Ectodermal cell (in vitro differentiated cells): ENCODE measurements around the gene ROR1.

Source experiments
- H3K27ac ChIP-seq: 2 replicates; pipeline ENCODE4 v1.7.0; 2013; ENCODE audit warnings: mild to moderate bottlenecking, low read depth, low read length; ENCODE audit not compliant: insufficient read depth, poor library complexity, severe bottlenecking
- H3K27me3 ChIP-seq: 2 replicates; pipeline ENCODE4 v1.7.0; 2013; ENCODE audit warnings: mild to moderate bottlenecking, low read length; ENCODE audit not compliant: insufficient read depth, control insufficient read depth, poor library complexity, severe bottlenecking
- H3K36me3 ChIP-seq: one replicate; pipeline ENCODE4 v1.7.0; 2013; ENCODE audit warnings: low read length; ENCODE audit not compliant: control insufficient read depth, insufficient read depth
- H3K4me1 ChIP-seq: one replicate; pipeline ENCODE4 v1.7.0; 2013; ENCODE audit warnings: low read length; ENCODE audit not compliant: control insufficient read depth, insufficient read depth
- H3K4me3 ChIP-seq: 2 replicates; pipeline ENCODE4 v1.7.0; 2013; ENCODE audit warnings: low read depth, low read length, control low read depth; ENCODE audit not compliant: insufficient read depth
- H3K9me3 ChIP-seq: 2 replicates; pipeline ENCODE4 v1.7.0; 2013; ENCODE audit warnings: mild to moderate bottlenecking, low read length, moderate library complexity; ENCODE audit not compliant: control insufficient read depth
- WGBS, 2 experiments: methylation state at CpG; one replicate each; pipeline ENCODE4 v1.1.7; 2013; ENCODE audit warnings: missing lambda C conversion rate in 2 of 2; 5-methylcytosine and 5-hydroxymethylcytosine counted together

ROR1 gene

DNA sequence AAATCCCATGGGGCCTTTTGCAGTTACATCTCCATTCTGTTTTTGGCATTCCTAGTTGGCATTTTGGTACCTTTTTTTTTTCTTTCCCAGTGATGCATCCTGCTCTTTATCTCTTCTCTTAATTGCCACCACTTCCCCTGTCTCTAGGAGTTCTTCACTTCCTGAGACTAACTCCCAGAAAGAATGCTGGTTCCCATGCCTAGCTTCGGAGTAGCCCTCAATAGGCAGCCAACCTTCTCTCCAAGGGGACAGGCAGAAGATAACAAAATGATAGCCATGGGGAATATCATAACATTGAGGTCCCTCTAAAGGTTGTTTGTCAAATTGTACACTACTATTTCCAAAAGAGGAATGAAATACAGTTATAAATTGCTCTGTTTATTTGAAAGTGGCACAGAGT is 279.0 kb downstream of the ROR1 start:
- H3K36me3 ChIP-seq, result no peaks in the 10 kb centered on the region
- H3K27me3 ChIP-seq, result no peaks in the 10 kb centered on the region
- H3K9me3 ChIP-seq, result no peaks in the 10 kb centered on the region
- H3K4me1 ChIP-seq, result no peaks in the 10 kb centered on the region
- 82 to 100% methylated on average over 1 of the region's 1 CpG for WGBS, 2 experiments
- no peak overlapping the region for H3K27ac ChIP-seq
- H3K4me3 ChIP-seq, result no peak overlapping the region

DNA sequence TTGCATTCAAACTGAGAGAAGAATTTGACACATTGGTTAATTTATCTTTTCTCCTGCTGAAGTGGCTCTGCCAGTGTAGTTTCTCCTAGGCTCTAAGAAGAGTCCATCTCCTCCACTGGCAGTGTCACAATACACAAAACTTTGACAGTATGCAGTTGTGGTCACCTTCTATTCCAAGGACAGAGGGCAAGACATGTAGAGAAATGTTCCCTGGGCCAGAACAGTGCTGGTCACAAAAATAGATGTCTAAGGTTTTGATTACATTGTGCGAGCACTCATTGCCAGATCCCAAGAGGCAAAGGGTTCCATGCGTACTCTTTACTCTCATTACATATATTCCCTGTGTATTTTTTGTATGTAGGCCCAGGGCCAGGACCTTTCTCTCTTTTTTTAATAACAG is 281.5 kb downstream of the ROR1 start:
- H3K4me3 ChIP-seq, result no peak overlapping the region
- no peaks in the 10 kb centered on the region for H3K9me3 ChIP-seq
- H3K36me3 ChIP-seq, result no peaks in the 10 kb centered on the region
- no peaks in the 10 kb centered on the region for H3K27me3 ChIP-seq
- no peak overlapping the region for H3K27ac ChIP-seq
- H3K4me1 ChIP-seq, result no peaks in the 10 kb centered on the region
- 85 to 98% methylated on average over 2 of the region's 2 CpGs for WGBS, 2 experiments

DNA sequence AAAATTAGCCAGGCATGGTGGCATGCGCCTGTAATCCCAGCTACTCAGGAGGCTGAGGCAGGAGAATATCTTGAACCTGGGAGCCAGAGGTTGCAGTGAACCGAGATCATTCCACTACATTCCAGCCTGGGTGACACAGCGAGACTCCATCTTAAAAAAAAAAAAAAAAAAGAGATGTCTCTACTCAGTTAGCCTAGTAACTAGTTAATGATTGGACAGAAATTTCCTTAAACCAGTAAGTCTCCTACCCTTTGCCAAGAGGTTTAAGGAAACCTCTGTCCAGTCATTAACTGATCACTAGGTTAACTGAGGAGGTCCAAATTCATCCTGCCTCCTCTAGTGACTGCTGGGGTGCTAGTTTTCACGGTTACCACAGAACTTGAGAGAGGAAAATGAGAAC is 285.7 kb downstream of the ROR1 start:
- no peak overlapping the region for H3K4me3 ChIP-seq
- 93 to 94% methylated on average over 4 of the region's 4 CpGs for WGBS, 2 experiments
- H3K4me1 ChIP-seq, result no peaks in the 10 kb centered on the region
- no peaks in the 10 kb centered on the region for H3K27me3 ChIP-seq
- H3K36me3 ChIP-seq, result no peaks in the 10 kb centered on the region
- H3K9me3 ChIP-seq, result no peaks in the 10 kb centered on the region
- no peak overlapping the region for H3K27ac ChIP-seq

DNA sequence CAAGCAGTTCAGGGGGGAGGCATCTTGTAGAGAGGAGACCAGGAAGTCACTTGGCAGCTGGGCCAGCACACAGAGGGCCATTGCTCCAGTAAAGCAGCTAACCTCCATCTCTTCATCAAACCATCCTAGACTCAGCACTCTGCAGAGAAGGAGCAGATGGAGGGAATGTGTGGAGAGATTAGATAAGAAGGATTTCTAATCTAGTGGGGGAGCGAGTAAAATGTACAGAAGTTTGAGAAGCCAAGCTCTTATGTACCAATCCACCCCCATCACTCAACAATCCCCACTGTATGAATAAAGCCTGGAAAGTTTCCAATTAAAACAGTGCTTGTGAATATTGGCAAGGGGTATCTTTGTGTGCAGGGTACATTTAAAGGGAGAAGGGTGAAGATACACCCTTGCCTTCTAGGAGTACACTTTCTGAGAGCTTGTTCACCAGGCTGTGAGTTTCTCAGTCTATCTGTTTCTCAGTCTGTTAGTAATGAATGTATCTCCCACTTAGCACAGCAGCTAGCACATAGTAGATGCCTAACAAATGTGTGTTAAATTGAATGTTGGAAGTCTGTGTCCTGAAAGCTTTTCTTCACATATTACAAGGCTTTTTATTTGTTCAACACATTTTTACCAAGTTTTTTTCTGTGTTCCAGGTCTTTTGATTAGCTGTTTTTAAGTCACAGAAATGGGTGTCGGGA is 286.9 kb downstream of the ROR1 start:
- 88 to 100% methylated on average over 1 of the region's 2 CpGs for WGBS, 2 experiments
- H3K27me3 ChIP-seq, result no peaks in the 10 kb centered on the region
- H3K27ac ChIP-seq, result no peak overlapping the region
- no peaks in the 10 kb centered on the region for H3K9me3 ChIP-seq
- H3K36me3 ChIP-seq, result no peaks in the 10 kb centered on the region
- H3K4me1 ChIP-seq, result no peaks in the 10 kb centered on the region
- no peak overlapping the region for H3K4me3 ChIP-seq

DNA sequence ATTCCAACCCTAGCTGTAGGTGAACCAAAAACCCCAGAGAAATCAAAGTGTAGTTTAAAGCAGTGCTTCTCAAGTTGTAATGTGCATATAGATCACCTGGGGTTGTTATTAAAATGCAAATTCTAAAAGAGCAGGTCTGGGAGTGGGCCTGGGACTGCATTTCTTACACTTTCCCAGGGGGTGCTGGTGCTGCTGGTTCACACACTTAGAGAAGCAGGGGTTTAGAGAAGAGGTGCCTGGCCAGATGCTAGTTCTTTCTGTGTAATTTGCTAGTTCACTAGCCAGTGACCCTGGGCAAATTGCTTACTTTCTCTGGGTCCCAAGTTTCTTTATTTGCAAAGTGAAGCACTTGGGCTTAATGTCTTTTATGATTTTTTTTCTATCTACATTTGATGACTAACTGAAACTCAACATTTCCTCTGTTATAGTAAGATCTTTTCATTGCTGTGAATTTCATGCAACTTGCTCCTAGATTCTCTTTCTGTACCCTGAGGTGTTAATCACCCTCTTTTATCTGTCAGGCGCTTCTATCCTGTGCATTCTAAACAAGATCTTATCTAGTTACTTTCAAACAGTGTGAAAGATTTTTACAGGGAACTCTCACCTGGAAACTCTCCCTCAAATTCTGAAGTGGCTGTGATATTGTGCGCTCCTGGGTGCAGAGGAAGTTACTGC is 287.8 kb downstream of the ROR1 start:
- H3K4me3 ChIP-seq, result no peak overlapping the region
- H3K4me1 ChIP-seq, result no peaks in the 10 kb centered on the region
- H3K9me3 ChIP-seq, result no peaks in the 10 kb centered on the region
- 97 to 98% methylated on average over 2 of the region's 2 CpGs for WGBS, 2 experiments
- no peak overlapping the region for H3K27ac ChIP-seq
- H3K27me3 ChIP-seq, result no peaks in the 10 kb centered on the region
- no peaks in the 10 kb centered on the region for H3K36me3 ChIP-seq

DNA sequence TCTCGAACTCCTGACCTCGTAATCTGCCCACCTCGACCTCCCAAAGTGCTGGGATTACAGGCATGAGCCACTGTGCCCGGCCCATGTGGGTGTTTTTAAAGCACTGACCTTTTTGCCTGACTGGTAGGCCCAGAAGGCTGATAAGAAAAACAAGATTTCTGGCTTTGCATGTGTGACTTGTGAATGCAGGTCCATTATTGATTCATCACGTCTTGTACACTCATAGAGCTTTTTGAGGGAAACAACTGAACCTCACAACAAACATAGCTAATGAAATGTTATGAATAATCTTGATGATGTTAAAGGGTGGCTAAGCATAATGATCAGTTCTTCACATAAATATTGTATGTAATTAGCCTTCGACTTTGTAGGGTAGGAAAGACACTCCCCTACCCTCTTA is 288.7 kb downstream of the ROR1 start:
- Histone ChIP-seq H3K4me1 (no peaks in the 10 kb centered on the region), H3K36me3 (no peaks in the 10 kb centered on the region), H3K27ac (no peak overlapping the region), H3K4me3 (no peak overlapping the region), H3K9me3 (no peaks in the 10 kb centered on the region), H3K27me3 (no peaks in the 10 kb centered on the region)
- 89 to 97% methylated on average over 4 to 5 of the region's 6 CpGs for WGBS, 2 experiments

DNA sequence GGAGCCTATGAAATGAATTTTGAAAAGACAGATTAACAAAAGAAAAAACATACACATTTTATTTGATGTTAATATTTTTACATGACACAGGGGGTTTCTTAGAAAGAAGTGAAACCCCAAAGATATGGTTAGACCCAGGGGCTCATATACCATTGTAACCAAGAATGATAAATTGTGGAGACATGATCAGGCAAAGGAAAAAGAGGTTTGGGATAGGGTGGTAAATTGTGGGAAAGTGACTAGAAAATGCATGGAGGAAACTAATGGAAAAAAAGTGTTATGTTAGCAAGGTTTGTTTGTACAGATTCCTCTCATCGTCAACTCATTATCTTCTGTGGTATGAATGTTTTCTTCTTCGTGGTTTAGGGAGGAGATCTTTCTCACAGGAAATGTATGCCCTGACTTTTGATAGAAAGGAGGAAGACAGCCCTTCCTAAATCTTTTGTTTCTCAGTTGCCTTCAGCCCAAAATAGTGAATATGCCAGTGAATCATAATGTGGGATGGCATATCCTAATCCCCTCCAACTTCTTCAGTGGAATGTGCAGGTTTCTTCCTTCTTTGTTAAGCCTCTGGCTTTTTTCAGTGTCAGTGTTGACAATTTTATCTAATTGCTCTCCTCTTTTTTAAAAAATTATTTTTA is 289.2 kb downstream of the ROR1 start:
- H3K36me3 ChIP-seq, result no peaks in the 10 kb centered on the region
- H3K4me1 ChIP-seq, result no peaks in the 10 kb centered on the region
- H3K4me3 ChIP-seq, result no peak overlapping the region
- H3K27ac ChIP-seq, result no peak overlapping the region
- no peaks in the 10 kb centered on the region for H3K27me3 ChIP-seq
- no peaks in the 10 kb centered on the region for H3K9me3 ChIP-seq
- 85 to 94% methylated on average over 2 of the region's 2 CpGs for WGBS, 2 experiments

DNA sequence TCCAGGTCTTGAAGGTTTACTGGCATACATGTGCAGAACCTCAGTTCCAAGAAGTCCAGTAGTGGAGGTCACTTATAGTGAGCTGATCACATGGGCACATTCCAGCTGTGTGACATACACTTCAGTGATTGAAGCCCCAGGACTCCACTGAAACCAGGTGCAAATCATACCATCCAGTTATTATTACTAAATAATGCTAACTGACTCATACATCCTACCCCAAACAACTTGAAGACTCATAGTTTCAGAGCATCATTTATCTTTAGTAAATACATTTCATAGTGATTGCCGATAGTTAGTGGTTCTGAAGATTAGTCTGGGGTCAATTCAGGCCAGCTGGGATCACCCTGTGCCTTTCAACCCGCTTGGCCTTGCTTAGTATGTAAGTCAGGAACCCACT is 291.8 kb downstream of the ROR1 start:
- H3K4me1 ChIP-seq, result no peaks in the 10 kb centered on the region
- H3K4me3 ChIP-seq, result no peak overlapping the region
- no peaks in the 10 kb centered on the region for H3K9me3 ChIP-seq
- no peak overlapping the region for H3K27ac ChIP-seq
- no peaks in the 10 kb centered on the region for H3K27me3 ChIP-seq
- 94 to 97% methylated on average over 2 of the region's 2 CpGs for WGBS, 2 experiments
- H3K36me3 ChIP-seq, result no peaks in the 10 kb centered on the region

DNA sequence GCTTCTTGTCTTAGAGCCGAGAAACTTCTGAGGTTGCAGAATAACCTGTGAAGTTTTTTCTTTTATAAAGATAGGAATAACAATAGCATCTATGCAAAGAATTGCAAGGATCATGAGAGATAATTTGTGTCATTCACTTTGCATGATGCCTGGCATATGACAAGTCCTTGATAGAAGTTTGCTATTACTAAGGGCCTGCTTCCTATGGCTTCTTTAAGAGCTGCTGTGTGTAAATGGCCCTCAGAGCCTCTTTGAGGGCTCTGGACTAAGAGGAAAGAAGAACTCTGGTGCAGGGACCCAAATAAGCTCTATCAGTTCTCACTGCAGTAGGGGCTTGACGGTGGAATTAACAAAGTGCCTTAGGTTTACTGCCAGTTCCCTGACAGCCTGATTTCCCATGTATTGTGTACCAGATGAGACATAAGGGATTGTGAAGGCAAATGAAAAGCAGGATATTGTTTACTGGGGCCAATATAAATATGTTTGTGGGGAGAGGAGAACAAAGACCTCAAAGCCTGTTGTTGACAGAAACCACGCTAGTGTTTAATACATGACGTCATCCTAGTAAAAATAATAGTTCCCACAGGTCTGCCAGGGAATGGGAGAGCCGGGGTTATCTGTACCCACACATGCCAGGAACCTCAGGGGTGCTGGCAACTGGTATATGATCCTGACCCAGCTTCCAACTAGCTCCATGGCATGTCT is 298.4 kb downstream of the ROR1 start:
- Histone ChIP-seq H3K27me3 (no peaks in the 10 kb centered on the region), H3K36me3 (no peaks in the 10 kb centered on the region), H3K4me1 (peaks cover 22% of the 10 kb centered on the region), H3K27ac (no peak overlapping the region), H3K9me3 (no peaks in the 10 kb centered on the region), H3K4me3 (no peak overlapping the region)
- WGBS, 2 experiments, result 88% methylated on average over 5 of the region's 5 CpGs

DNA sequence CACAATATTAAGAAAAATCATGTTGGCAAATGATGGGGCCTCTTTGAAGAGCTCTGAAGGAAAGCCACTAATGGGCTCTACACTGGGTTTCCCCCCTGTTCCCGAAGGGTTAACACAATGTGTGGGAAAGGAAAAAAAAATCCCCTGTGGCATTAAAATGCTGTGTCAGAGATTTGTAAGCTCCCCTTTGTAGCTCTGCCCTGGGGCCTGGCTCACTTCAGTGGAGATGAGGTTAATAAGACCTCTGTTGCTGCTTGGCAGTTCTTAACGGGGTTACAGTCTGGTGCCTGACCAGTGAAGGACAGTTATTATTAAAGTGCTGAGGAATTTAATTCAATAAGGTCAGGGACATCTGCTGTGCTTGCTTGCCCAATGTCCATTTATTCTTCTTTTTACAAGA is 299.9 kb downstream of the ROR1 start:
- Histone ChIP-seq H3K36me3 (no peaks in the 10 kb centered on the region), H3K9me3 (no peaks in the 10 kb centered on the region), H3K4me3 (no peak overlapping the region), H3K27me3 (no peaks in the 10 kb centered on the region), H3K27ac (peak overlapping the region; percentile 47), H3K4me1 (peaks cover 22% of the 10 kb centered on the region)
- WGBS, 2 experiments, result 50 to 65% methylated on average over 2 of the region's 2 CpGs
